Measurements from ENCODE around the gene SHMT2.
A peak's percentile ranks its signal among the peaks of the same experiment; 100 is the strongest.

Gene SHMT2

DNA sequence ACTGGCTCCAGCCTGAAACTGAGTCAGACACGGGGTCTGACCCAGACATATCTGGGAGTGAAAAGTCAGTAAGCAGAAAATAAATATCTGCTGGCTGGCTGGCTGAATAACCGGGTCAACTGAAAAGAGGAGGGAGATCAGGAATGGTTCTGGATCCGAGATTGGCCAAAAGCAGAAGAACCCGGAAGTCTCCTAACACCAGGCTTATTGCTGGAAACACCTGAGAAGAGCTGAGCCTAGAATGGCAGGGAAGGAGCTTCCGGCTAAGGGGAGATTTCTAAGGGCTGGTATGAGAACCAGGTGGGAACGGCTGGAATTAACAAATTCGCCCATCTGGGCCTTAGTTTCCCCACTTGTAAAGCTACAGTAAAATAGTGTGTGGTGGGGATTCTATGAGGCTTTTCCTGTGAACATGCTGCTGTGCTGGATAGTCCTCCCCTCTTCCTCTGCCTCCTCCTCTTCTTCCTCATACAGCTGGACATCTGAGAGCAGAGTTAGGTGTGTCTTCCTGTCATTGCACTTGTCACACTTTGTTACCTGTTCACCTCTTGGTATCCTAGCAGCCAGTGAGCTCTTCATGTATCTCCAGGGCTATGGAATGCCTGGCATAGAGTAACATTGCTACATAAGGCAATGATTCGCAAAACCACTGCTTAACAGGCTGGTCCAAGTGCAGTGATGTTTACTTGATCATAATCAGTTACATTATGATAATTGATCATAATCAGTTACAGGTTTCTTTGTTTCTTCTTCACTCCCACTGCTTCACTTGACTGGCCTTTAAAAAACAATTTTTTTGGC lies 2.0 kb upstream of the SHMT2 start:
- peaks cover 54% of the 10 kb centered on the region for H3K27me3 Mint-ChIP-seq
- H3K36me3 Mint-ChIP-seq (ENCODE audit: insufficient read depth), result peaks cover 24% of the 10 kb centered on the region
- ATAC-seq (replicated peaks; ENCODE audit: extremely low read depth, poor library complexity, severe bottlenecking), result no peak
- no peak for DNase-seq (ENCODE audit: low spot score in 2 of 2)
- H3K27ac Mint-ChIP-seq (ENCODE audit: low read depth), result no peak overlapping the region
- H3K4me1 Mint-ChIP-seq, result peaks cover 51% of the 10 kb centered on the region
- no peaks in the 10 kb centered on the region for H3K9me3 Mint-ChIP-seq
- no peak overlapping the region for H3K4me3 Mint-ChIP-seq

DNA sequence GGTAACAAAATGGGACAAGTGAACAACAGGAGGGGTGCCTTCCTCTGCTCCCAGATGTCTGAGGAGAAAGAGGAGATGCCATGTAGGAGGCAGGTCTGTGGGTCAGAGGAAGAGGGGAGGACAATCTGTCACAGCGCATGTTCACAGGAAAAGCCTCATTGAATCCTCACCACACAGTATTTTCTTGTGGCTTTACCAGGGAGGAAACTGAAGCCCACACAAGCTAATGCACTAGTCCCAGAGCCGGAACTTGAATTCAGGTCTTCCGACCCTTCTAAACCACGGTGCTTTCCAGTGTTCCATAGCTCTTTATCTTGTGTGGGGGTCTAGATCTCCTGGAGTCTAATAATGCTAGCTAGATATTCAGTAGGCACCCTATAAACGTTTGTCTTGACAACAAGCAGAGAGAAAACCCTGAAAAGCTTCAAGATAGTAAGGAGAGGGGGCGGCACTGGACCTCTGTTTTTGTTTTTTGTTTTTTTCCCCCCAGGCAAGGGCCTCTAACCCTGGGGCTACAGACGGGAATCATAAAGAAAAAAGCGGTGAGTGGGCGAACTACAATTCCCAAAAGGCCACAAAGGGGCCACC lies 371 bp upstream of the SHMT2 start:
- peak overlapping the region; percentile 95 for H3K4me3 Mint-ChIP-seq

DNA sequence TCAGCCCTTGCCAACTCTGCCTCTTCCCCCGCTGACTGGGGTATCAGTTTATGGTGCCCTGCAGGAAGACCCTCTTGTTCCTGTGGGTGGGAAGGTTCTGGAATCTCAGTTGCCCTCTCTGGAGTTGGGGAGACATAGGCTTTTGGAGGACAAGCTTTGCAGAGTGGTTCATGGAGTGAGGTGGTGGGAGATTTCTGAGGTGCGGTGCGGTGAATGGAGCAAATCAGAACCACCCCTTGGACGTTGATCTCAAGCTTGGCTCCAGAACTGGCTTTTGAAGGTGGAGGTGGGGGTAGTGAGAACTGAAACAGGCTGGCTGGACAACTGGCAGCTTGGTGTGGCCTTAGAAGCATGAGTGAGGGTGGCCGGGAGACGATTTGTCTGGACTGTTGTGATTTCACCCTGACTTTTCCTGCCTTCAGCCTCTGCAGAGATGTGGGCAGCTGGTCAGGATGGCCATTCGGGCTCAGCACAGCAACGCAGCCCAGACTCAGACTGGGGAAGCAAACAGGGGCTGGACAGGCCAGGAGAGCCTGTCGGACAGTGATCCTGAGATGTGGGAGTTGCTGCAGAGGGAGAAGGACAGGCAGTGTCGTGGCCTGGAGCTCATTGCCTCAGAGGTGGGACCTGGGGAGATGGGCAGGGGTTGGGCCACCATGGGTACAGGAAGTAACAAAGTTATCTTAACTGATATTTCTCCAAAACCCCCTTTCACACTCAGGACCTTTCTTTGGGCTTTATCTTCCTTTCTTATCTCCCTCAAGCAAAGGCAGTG lies 1.1 kb downstream of the SHMT2 start:
- H3K4me3 Mint-ChIP-seq, result peak overlapping the region; percentile 95
- peaks cover 35% of the 10 kb centered on the region for H3K4me1 Mint-ChIP-seq
- no peak for DNase-seq (ENCODE audit: low spot score in 2 of 2)

More for the DNA sequence above, 371 bp upstream of the SHMT2 start:
- no peak for DNase-seq (ENCODE audit: low spot score in 2 of 2)
- Mint-ChIP-seq H3K4me1 (peaks cover 35% of the 10 kb centered on the region), H3K36me3 (ENCODE audit: insufficient read depth) (peaks cover 16% of the 10 kb centered on the region), H3K27ac (ENCODE audit: low read depth) (peak overlapping the region; percentile 86), H3K27me3 (peaks cover 38% of the 10 kb centered on the region), H3K9me3 (no peaks in the 10 kb centered on the region)
- peak; percentile 34 for ATAC-seq (replicated peaks; ENCODE audit: extremely low read depth, poor library complexity, severe bottlenecking)

DNA sequence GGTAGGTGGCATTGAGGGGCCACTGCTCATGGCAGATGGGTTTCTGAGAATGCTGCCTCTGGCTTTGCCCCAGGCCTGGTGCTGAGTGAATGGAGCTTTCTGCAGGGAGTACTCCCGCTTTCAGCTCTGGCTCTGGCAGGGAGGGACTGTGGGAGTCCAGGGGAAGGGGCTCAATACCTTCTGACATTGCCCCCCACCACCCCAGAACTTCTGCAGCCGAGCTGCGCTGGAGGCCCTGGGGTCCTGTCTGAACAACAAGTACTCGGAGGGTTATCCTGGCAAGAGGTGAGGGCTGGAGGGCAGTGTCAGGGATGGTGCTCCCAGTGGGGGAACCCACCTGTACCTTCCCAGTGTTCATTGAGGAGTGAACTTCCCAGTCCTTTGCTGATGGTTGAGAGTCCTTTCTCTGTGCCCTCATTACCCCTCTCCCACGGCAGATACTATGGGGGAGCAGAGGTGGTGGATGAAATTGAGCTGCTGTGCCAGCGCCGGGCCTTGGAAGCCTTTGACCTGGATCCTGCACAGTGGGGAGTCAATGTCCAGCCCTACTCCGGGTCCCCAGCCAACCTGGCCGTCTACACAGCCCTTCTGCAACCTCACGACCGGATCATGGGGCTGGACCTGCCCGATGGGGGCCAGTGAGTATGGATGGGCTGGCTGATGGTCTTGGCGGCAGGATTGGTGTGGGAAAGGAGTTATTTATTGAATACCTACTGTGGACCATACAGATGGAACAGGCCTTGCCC lies 1.9 kb downstream of the SHMT2 start:
- H3K27ac Mint-ChIP-seq (ENCODE audit: low read depth), result no peak overlapping the region
- peak overlapping the region; percentile 95 for H3K4me3 Mint-ChIP-seq
- peaks cover 32% of the 10 kb centered on the region for H3K4me1 Mint-ChIP-seq
- ATAC-seq (replicated peaks; ENCODE audit: extremely low read depth, poor library complexity, severe bottlenecking) (no peak), DNase-seq (ENCODE audit: low spot score in 2 of 2) (no peak)
- H3K27me3 Mint-ChIP-seq, result peaks cover 27% of the 10 kb centered on the region
- H3K36me3 Mint-ChIP-seq (ENCODE audit: insufficient read depth), result peaks cover 18% of the 10 kb centered on the region
- no peaks in the 10 kb centered on the region for H3K9me3 Mint-ChIP-seq

More for the DNA sequence above, 1.1 kb downstream of the SHMT2 start:
- Mint-ChIP-seq H3K9me3 (no peaks in the 10 kb centered on the region), H3K27me3 (peaks cover 27% of the 10 kb centered on the region), H3K27ac (ENCODE audit: low read depth) (peak overlapping the region; percentile 86), H3K36me3 (ENCODE audit: insufficient read depth) (peaks cover 16% of the 10 kb centered on the region)
- ATAC-seq (replicated peaks; ENCODE audit: extremely low read depth, poor library complexity, severe bottlenecking), result no peak

DNA sequence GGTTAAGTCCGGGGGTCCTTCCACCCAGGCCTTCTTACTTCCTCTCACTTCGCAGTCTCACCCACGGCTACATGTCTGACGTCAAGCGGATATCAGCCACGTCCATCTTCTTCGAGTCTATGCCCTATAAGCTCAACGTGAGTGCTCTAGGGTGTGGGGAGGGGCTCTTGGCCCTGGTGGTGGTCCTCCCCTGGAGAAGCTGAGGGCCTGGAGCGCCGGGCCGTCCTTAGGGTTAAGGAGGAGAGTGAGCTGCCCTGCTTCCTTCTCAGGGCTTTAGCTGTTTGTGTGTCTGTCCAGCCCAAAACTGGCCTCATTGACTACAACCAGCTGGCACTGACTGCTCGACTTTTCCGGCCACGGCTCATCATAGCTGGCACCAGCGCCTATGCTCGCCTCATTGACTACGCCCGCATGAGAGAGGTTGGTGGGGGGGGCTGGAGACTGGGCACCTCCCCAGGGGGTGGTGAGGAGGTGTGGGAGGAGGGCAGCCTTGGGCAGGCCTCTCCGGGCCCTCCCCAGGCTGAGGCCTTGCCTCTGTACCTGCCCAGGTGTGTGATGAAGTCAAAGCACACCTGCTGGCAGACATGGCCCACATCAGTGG lies 2.7 kb downstream of the SHMT2 start:
- ATAC-seq (replicated peaks; ENCODE audit: extremely low read depth, poor library complexity, severe bottlenecking), result no peak

DNA sequence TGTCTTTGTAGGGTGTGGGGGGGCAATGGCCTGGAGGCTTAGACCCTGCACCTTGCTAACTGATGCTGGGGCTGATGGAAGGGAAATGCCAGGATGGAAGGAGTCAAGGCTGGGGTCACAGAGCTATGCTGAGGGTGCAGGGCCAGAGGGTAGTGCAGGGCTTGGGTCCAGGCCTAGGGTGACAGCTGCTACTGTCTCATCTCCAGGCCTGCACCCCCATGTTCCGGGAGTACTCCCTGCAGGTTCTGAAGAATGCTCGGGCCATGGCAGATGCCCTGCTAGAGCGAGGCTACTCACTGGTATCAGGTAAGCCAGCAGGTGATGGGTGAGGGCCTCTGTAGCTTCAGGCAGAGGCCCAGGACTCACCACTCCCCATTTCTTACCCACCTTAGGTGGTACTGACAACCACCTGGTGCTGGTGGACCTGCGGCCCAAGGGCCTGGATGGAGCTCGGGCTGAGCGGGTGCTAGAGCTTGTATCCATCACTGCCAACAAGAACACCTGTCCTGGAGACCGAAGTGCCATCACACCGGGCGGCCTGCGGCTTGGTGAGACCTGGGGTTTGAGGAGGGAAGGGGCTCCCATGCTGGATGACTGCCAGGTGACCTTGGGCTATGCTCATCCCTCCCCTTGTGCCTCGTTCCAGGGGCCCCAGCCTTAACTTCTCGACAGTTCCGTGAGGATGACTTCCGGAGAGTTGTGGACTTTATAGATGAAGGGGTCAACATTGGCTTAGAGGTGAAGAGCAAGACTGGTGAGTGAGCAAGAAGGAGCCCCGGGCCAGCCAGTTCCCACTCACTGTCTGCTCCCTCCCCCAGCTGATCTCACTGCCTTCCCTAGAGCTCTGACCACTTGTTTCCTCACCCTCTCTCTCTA lies 4.1 kb downstream of the SHMT2 start:
- DNase-seq (ENCODE audit: low spot score in 2 of 2), result no peak

More for the DNA sequence above, 2.7 kb downstream of the SHMT2 start:
- H3K9me3 Mint-ChIP-seq, result no peaks in the 10 kb centered on the region
- peaks cover 20% of the 10 kb centered on the region for H3K36me3 Mint-ChIP-seq (ENCODE audit: insufficient read depth)
- DNase-seq (ENCODE audit: low spot score in 2 of 2), result no peak
- peaks cover 37% of the 10 kb centered on the region for H3K4me1 Mint-ChIP-seq
- no peak overlapping the region for H3K27ac Mint-ChIP-seq (ENCODE audit: low read depth)
- peaks cover 27% of the 10 kb centered on the region for H3K27me3 Mint-ChIP-seq
- H3K4me3 Mint-ChIP-seq, result no peak overlapping the region

DNA sequence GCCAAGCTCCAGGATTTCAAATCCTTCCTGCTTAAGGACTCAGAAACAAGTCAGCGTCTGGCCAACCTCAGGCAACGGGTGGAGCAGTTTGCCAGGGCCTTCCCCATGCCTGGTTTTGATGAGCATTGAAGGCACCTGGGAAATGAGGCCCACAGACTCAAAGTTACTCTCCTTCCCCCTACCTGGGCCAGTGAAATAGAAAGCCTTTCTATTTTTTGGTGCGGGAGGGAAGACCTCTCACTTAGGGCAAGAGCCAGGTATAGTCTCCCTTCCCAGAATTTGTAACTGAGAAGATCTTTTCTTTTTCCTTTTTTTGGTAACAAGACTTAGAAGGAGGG lies 4.7 kb downstream of the SHMT2 start:
- no peak overlapping the region for H3K27ac Mint-ChIP-seq (ENCODE audit: low read depth)
- DNase-seq (ENCODE audit: low spot score in 2 of 2), result no peak
- H3K4me1 Mint-ChIP-seq, result peaks cover 49% of the 10 kb centered on the region
- H3K4me3 Mint-ChIP-seq, result no peak overlapping the region
- ATAC-seq (replicated peaks; ENCODE audit: extremely low read depth, poor library complexity, severe bottlenecking), result no peak
- H3K36me3 Mint-ChIP-seq (ENCODE audit: insufficient read depth), result peaks cover 21% of the 10 kb centered on the region
- H3K9me3 Mint-ChIP-seq, result no peaks in the 10 kb centered on the region
- H3K27me3 Mint-ChIP-seq, result peaks cover 38% of the 10 kb centered on the region

More for the DNA sequence above, 4.1 kb downstream of the SHMT2 start:
- ATAC-seq (replicated peaks; ENCODE audit: extremely low read depth, poor library complexity, severe bottlenecking), result no peak
- no peaks in the 10 kb centered on the region for H3K9me3 Mint-ChIP-seq
- H3K4me3 Mint-ChIP-seq, result no peak overlapping the region
- H3K27ac Mint-ChIP-seq (ENCODE audit: low read depth), result no peak overlapping the region
- H3K27me3 Mint-ChIP-seq, result peaks cover 32% of the 10 kb centered on the region
- H3K4me1 Mint-ChIP-seq, result peaks cover 49% of the 10 kb centered on the region
- H3K36me3 Mint-ChIP-seq (ENCODE audit: insufficient read depth), result peaks cover 21% of the 10 kb centered on the region

DNA sequence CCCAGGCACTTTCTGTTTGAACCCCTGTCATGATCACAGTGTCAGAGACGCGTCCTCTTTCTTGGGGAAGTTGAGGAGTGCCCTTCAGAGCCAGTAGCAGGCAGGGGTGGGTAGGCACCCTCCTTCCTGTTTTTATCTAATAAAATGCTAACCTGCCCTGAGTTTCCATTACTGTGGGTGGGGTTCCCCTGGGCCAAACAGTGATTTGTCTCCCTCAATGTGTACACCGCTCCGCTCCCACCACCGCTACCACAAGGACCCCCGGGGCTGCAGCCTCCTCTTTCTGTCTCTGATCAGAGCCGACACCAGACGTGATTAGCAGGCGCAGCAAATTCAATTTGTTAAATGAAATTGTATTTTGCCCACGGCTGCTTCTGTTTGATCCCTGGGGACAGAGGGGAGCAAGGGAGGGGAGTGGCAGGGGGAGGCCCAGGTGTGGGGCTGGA lies 5.1 kb downstream of the SHMT2 start:
- Mint-ChIP-seq H3K27me3 (peaks cover 40% of the 10 kb centered on the region), H3K9me3 (no peaks in the 10 kb centered on the region), H3K36me3 (ENCODE audit: insufficient read depth) (peaks cover 22% of the 10 kb centered on the region), H3K27ac (ENCODE audit: low read depth) (no peak overlapping the region), H3K4me3 (no peak overlapping the region), H3K4me1 (peaks cover 49% of the 10 kb centered on the region)
- ATAC-seq (replicated peaks; ENCODE audit: extremely low read depth, poor library complexity, severe bottlenecking) (no peak), DNase-seq (ENCODE audit: low spot score in 2 of 2) (no peak)

DNA sequence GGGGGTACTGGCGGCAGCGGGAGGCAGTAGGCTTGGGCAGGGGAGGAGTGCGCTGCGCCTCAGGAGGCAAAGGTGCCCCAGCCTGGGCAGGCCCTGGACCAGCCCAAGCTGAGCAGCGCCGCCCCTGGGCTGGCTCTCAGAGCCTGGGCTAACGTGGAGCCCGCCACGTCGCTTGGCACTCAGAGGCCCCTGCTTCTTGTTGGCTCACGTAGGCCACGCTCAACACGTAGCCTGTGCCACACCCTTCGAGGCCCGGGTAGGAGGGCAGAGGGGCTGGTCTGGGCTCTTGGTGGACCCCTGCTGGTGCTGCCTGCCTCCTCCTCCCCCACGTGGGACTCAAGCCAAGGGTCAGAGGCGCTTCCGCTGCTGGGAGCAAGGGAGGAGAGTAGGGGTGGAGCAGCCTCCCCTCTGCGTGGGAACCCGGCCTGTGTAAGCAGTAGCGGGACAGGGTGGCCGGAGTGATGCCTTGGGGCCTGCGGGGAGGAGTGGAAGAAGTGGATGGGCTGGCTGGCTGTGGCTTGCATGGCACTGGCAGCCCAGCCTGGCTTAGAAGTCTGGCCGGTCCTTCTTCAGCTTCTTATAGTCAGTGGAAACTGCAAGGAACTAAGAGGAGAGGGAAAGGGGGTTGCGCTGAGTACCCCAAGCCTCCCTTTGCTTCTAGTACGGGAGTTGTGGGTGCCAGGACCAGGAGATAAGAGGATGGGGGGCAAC lies 5.7 kb downstream of the SHMT2 start:
- Mint-ChIP-seq H3K9me3 (no peaks in the 10 kb centered on the region), H3K27ac (ENCODE audit: low read depth) (no peak overlapping the region), H3K36me3 (ENCODE audit: insufficient read depth) (peaks cover 21% of the 10 kb centered on the region), H3K4me3 (no peak overlapping the region), H3K4me1 (peaks cover 49% of the 10 kb centered on the region), H3K27me3 (peaks cover 44% of the 10 kb centered on the region)
- ATAC-seq (replicated peaks; ENCODE audit: extremely low read depth, poor library complexity, severe bottlenecking) (no peak), DNase-seq (ENCODE audit: low spot score in 2 of 2) (no peak)

DNA sequence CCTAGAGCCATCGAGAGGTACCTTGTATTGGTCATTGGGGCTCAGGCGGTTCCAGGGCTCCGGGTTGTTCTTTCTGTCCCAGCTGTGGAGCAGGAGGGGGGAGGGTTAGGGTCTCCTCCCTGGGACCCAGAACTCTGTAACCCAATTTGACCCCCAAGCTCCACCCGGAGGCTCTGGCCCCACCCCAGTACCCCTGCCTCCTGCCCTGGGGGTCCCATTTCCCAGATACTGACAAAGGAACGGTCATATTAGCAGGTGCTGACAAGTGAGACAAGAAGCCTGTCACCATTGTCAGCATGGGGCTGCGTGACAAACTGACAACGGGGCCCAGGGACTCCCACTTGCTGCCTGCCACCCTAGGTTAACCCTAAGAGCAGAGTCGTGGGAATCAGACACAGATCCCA lies 6.2 kb downstream of the SHMT2 start:
- Mint-ChIP-seq H3K36me3 (ENCODE audit: insufficient read depth) (peaks cover 22% of the 10 kb centered on the region), H3K9me3 (no peaks in the 10 kb centered on the region), H3K27me3 (peaks cover 50% of the 10 kb centered on the region), H3K27ac (ENCODE audit: low read depth) (no peak overlapping the region), H3K4me1 (peaks cover 49% of the 10 kb centered on the region), H3K4me3 (no peak overlapping the region)
- ATAC-seq (replicated peaks; ENCODE audit: extremely low read depth, poor library complexity, severe bottlenecking), result no peak
- DNase-seq (ENCODE audit: low spot score in 2 of 2), result no peak

All from central memory CD8-positive, alpha-beta T cell (primary cell).